Right lobe of liver (tissue), 6 donors: ENCODE results near the gene C1QL2. TPM values are rescaled to one million over a fixed set of nuclear protein-coding genes. Genes with fewer than 3 reads are reported as not detected.

Source experiments
- ATAC-seq, 4 donors: fragments of 200-7000 bp; cut with Tn5 transposase; one replicate each; pipeline ENCODE4 v1.9.1; 2020; ENCODE audit warnings: mild to moderate bottlenecking in 4 of 4, moderate library complexity in 4 of 4
- DNase-seq, 3 donors: peaks; one replicate each; pipeline ENCODE4 v3.0.0-alpha.2; 2020
- H3K27ac ChIP-seq, 3 donors: fragments of 200-600 bp; one replicate each; pipeline ENCODE4 v1.8.0; 2022
- H3K27me3 ChIP-seq, 2 donors: fragments of 200-600 bp; one replicate each; pipeline ENCODE4 v1.8.0; 2022
- H3K36me3 ChIP-seq, 4 donors: fragments of 200-600 bp; sonication (generic) in 1 of 4; one replicate each; pipeline versions ENCODE4 v1.5.1 to v1.8.0; 2017 to 2022; ENCODE audit warnings: control low read depth in 1 of 4
- H3K4me1 ChIP-seq, 4 donors: fragments of 200-600 bp; sonication (generic) in 1 of 4; one replicate each; pipeline versions ENCODE4 v1.5.1 to v1.8.0; 2017 to 2022; ENCODE audit warnings: control low read depth in 1 of 4
- H3K4me3 ChIP-seq, 3 donors: fragments of 200-600 bp; one replicate each; pipeline ENCODE4 v1.8.0; 2022
- H3K9me3 ChIP-seq, 4 donors: fragments of 200-600 bp; sonication (generic) in 1 of 4; one replicate each; pipeline versions ENCODE4 v1.5.1 to v1.8.0; 2017 to 2022; ENCODE audit warnings: control low read depth in 1 of 4
- POLR2A ChIP-seq: fragments of 450-650 bp; IDR thresholded peaks from one replicate; pipeline ENCODE4 v1.6.1; 2017; ENCODE audit warnings: antibody characterized with exemption, mild to moderate bottlenecking
- WGBS: methylation state at CpG from one replicate; pipeline ENCODE4 v1.1.6; 2018; ENCODE audit warnings: low coverage, low lambda C conversion rate; ENCODE audit not compliant: insufficient coverage; ENCODE audit errors: missing lambda C conversion rate; 5-methylcytosine and 5-hydroxymethylcytosine counted together
- intact Hi-C, 2 donors: fragments of 100-400 bp; cut with DNase I; formaldehyde crosslinking; loops; one replicate each; pipeline versions ENCODE4 v1.11.2 to v1.14.1; 2022
- total RNA-seq, 6 experiments: library from RNA; depleted of rRNA in 2 of 6; stranded (reverse); fragments of >200 nt in 2 of 6; fragmentation: NEBNext Ultra II Directional in 3 of 6; extraction: Animal tissue kit (Norgen Biotek cat#: 25700) in 3 of 6; gene quantifications; one replicate each; pipeline versions ENCODE4 v1.1.0 to v1.2.4, GENCODE V29; 2016 to 2023
- TF ChIP-seq, protein P1 (sequence below), 4 donors: fragments of 200-600 bp in 3 of 4; fragments of 450-650 bp in 1 of 4; IDR thresholded peaks; one replicate each; pipeline versions ENCODE4 v1.5.1 to v1.8.0; 2016 to 2022; ENCODE audit warnings: antibody characterized with exemption in 4 of 4, mild to moderate bottlenecking in 2 of 4
- donor health status: DM: no; HTN: yes; CAD: no.
- donor health status: DM: no; HTN: no; CAD: no.
- donor health status: DM: no; HTN: no; CAD: no.
- donor health status: DM: no; HTN: yes; CAD: no.
- donor health status: DM: no; HTN: yes; CAD: no.

C1QL2 gene
- total RNA-seq, 6 experiments from 2014 or later: not detected

DNA sequence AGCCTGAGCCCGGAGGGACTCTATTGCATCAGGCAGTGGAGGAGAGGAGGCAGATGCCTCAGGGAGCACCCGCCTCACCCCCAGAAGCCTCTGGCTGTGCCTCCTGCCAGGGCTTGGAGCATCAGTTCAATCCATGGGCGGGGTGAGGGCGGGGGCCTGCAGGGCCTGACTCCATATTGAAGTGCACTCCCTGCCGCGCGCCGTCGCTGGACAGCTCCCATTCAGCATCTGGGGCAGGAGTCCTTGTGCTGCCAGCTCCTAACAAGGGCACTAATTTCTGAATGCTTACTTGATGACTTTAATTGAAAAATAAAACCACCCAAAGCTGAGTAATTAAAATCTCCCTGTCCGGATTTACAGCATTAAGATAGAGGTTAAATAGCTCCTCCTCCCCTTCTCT, 23.8 kb downstream of the C1QL2 start:
- H3K27me3 ChIP-seq: no peaks in the 10 kb centered on the region
- no peaks in the 10 kb centered on the region for H3K36me3 ChIP-seq
- intact Hi-C loops: no loop called here
- ATAC-seq: no peak
- no peaks in the 10 kb centered on the region for H3K9me3 ChIP-seq
- no peak overlapping the region for H3K4me3 ChIP-seq
- no peaks in the 10 kb centered on the region for H3K4me1 ChIP-seq
- no peak for DNase-seq
- WGBS: 11% methylated on average over 2 of the region's 10 CpGs
- H3K27ac ChIP-seq: no peak overlapping the region
- TF ChIP-seq, protein P1, sequence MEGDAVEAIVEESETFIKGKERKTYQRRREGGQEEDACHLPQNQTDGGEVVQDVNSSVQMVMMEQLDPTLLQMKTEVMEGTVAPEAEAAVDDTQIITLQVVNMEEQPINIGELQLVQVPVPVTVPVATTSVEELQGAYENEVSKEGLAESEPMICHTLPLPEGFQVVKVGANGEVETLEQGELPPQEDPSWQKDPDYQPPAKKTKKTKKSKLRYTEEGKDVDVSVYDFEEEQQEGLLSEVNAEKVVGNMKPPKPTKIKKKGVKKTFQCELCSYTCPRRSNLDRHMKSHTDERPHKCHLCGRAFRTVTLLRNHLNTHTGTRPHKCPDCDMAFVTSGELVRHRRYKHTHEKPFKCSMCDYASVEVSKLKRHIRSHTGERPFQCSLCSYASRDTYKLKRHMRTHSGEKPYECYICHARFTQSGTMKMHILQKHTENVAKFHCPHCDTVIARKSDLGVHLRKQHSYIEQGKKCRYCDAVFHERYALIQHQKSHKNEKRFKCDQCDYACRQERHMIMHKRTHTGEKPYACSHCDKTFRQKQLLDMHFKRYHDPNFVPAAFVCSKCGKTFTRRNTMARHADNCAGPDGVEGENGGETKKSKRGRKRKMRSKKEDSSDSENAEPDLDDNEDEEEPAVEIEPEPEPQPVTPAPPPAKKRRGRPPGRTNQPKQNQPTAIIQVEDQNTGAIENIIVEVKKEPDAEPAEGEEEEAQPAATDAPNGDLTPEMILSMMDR (IDR thresholded peaks at IDR 0.05): no peak
- TF ChIP-seq POLR2A: no peak

DNA sequence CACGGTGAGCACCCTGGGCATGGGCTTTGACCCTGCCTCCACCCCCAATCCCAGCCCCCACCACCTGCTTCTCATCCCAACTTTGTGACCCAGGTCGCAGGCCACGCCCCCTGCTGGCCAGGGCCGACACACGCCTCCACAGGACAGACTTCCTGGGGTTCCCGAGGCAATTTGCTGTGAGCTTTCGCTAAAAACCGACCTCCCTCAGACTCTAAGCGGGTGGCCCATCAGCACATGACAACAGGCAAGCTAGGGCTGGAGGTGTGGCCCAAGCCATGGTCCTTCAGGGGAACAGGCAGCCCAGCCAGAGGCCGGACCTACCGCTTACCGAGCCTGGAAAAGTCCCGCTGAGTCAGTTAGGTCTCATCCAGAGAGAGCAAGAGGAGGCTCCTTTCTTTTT, 31.9 kb downstream of the C1QL2 start:
- 29% methylated on average over 5 of the region's 13 CpGs for WGBS
- no peak overlapping the region for H3K27ac ChIP-seq
- TF ChIP-seq POLR2A: no peak
- TF ChIP-seq, protein P1 (IDR thresholded peaks at IDR 0.05): peak; percentile 14 to 51 (median 42)
- H3K36me3 ChIP-seq: no peaks in the 10 kb centered on the region
- DNase-seq (peak in 2 of 3 donors; percentile 41 to 52), ATAC-seq (peak; percentile 15 to 52 (median 45))
- H3K4me1 ChIP-seq: no peaks in the 10 kb centered on the region
- intact Hi-C loops: no loop called here
- H3K4me3 ChIP-seq: no peak overlapping the region
- no peaks in the 10 kb centered on the region for H3K9me3 ChIP-seq
- no peaks in the 10 kb centered on the region for H3K27me3 ChIP-seq

DNA sequence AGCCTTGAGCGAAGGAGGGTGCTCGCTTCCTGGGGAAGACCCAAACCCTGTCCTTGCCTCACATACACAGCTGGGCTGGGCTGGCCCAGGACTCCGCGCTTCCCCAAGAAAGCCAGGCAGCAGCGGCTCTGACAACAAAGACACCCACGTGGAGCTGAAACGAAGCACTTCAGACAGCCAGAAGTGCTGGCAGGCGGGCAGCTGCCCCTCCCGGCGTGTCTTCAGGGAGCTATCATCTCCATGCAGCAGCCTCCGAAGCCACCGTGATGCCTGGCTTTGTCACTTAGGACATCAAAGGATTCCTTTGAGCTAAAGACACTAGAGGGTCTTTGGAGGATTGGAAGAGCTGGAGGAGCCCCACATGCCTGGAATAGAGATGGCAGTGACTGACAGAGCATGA, 35.2 kb downstream of the C1QL2 start:
- no peak for ATAC-seq
- Histone ChIP-seq H3K27ac (no peak overlapping the region), H3K4me1 (no peaks in the 10 kb centered on the region), H3K27me3 (no peaks in the 10 kb centered on the region), H3K4me3 (no peak overlapping the region), H3K9me3 (no peaks in the 10 kb centered on the region), H3K36me3 (no peaks in the 10 kb centered on the region)
- no peak for DNase-seq
- WGBS: no CpG with 5 or more reads among the region's 12 CpGs
- intact Hi-C loops: no loop called here
- TF ChIP-seq, protein P1 (IDR thresholded peaks at IDR 0.05): no peak
- TF ChIP-seq POLR2A: no peak

DNA sequence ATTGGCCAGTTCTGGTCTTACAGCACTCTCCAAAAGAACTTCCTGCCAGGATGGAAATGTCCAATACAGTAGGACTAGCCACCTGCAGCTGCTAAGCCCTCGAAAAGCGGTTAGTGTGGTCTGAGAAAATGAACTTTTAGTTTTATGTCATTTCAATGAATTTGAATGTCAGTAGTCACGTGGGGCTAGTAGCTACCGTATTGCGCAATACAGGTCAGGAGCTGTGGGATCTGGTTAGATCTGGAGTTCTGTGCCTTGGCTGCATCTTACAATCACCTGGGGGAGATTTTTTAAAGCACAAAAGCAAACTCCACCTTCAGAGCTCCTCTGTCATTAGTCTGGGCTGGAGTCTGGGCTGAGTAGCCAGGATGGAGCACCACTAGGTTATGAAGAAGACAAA, 35.9 kb downstream of the C1QL2 start:
- Histone ChIP-seq H3K27me3 (no peaks in the 10 kb centered on the region), H3K4me3 (no peak overlapping the region), H3K36me3 (no peaks in the 10 kb centered on the region), H3K27ac (no peak overlapping the region), H3K4me1 (no peaks in the 10 kb centered on the region), H3K9me3 (no peaks in the 10 kb centered on the region)
- whole genome bisulfite sequencing: 58% methylated on average over 4 of the region's 5 CpGs
- ATAC-seq: no peak
- no peak for TF ChIP-seq POLR2A
- TF ChIP-seq, protein P1 (IDR thresholded peaks at IDR 0.05): no peak
- intact Hi-C loops: no loop called here
- no peak for DNase-seq
